IPS-11a (cell line): ENCODE measurements around the gene CRYBB2.
"Not testable (repeated sequence)": the region's sequence is repeated elsewhere in the genome, so short reads cannot be mapped to it uniquely, and the experiment has no call there.

Experiments
- H3K4me3 ChIP-seq: one replicate; pipeline ENCODE4 v1.5.1; 2013; ENCODE audit warnings: low read depth, low read length, control low read depth

The CRYBB2 gene

GRCh38 chr22:25232301-25232700, 12.9 kb downstream of the CRYBB2 start:
- H3K4me3 ChIP-seq = no peak overlapping the region

GRCh38 chr22:25233706-25234105, 14.3 kb downstream of the CRYBB2 start:
- H3K4me3 ChIP-seq = not testable (repeated sequence)

GRCh38 chr22:25235547-25236290, 16.3 kb downstream of the CRYBB2 start:
- no peak overlapping the region for H3K4me3 ChIP-seq

- H3K4me3 ChIP-seq = no peak overlapping the region
Observed at GRCh38 chr22:25236417-25236816, 17.0 kb downstream of the CRYBB2 start.

GRCh38 chr22:25237503-25237902, 18.1 kb downstream of the CRYBB2 start:
- no peak overlapping the region for H3K4me3 ChIP-seq

- not testable (repeated sequence) for H3K4me3 ChIP-seq
Observed at GRCh38 chr22:25238058-25238457, 18.6 kb downstream of the CRYBB2 start.

GRCh38 chr22:25255169-25255568, 35.7 kb downstream of the CRYBB2 start:
- not testable (repeated sequence) for H3K4me3 ChIP-seq

- not testable (repeated sequence) for H3K4me3 ChIP-seq
Observed at GRCh38 chr22:25267567-25267966, 48.1 kb downstream of the CRYBB2 start.

- H3K4me3 ChIP-seq = not testable (repeated sequence)
Observed at GRCh38 chr22:25268902-25269301, 49.5 kb downstream of the CRYBB2 start.

GRCh38 chr22:25270061-25270460, 50.6 kb downstream of the CRYBB2 start:
- H3K4me3 ChIP-seq = not testable (repeated sequence)

GRCh38 chr22:25273231-25273630, 53.8 kb downstream of the CRYBB2 start:
- not testable (repeated sequence) for H3K4me3 ChIP-seq

GRCh38 chr22:25273928-25274327, 54.5 kb downstream of the CRYBB2 start:
- not testable (repeated sequence) for H3K4me3 ChIP-seq

GRCh38 chr22:25280118-25280517, 60.7 kb downstream of the CRYBB2 start:
- H3K4me3 ChIP-seq = not testable (repeated sequence)
